ENCODE results near the gene INMT. TPM values are rescaled to one million over a fixed set of nuclear protein-coding genes. Genes with fewer than 3 reads are reported as not detected.

Gene INMT
- total and polyA plus RNA-seq, 10 of the 15 experiments (the other 5 are each of a cell fraction or from before 2014, with no cell fraction given) = 0.03 to 0.20 (median 0.10) TPM; not detected in 7

GRCh38 chr7:30782690-30783089 lies 30.8 kb downstream of the INMT start:
- DNase-seq (ENCODE audit: low read depth, low spot score) = no peak
- Histone ChIP-seq H3K27ac (ENCODE audit: control insufficient read depth, insufficient read depth) (no peak overlapping the region), H3K36me3 (ENCODE audit: control insufficient read depth in 2 of 2, insufficient read depth in 2 of 2, low read length in 1 of 2) (no peaks in the 10 kb centered on the region; a peak in 1 of 4 replicates), H3K4me1 (ENCODE audit: control insufficient read depth, insufficient read depth, low read length) (no peaks in the 10 kb centered on the region), H3K79me2 (ENCODE audit: control insufficient read depth, insufficient read depth, low read length) (no peaks in the 10 kb centered on the region), H4K20me1 (ENCODE audit: control insufficient read depth, insufficient read depth) (no peaks in the 10 kb centered on the region), H3K9ac (ENCODE audit: control insufficient read depth, insufficient read depth, low read length) (no peak overlapping the region), H3K4me3 (no peak overlapping the region), H2AFZ (ENCODE audit: control insufficient read depth, low read depth, low read length) (no peak overlapping the region), H3K27me3 (replicated peaks in 1 of 2; ENCODE audit: control insufficient read depth in 2 of 2, insufficient read depth in 2 of 2, low read length in 1 of 2) (no peaks in the 10 kb centered on the region), H3K4me2 (ENCODE audit: control insufficient read depth, insufficient read depth) (no peak overlapping the region), H3K9me3 (replicated peaks; ENCODE audit: control insufficient read depth, insufficient read depth, low read length) (no peaks in the 10 kb centered on the region)
- no TSS peak for BruUV-seq (replicated peaks)
- POLR2A ChIA-PET = interaction anchor here (0.9 kb wide), 1 partner anchor 9 kb away, joined by 3 read pairs; no protein-coding TSS in a partner anchor
- CTCF ChIA-PET = interaction anchor here (2.3 kb wide), 1 partner anchor 17 kb away, joined by 7 read pairs; no protein-coding TSS in a partner anchor
- RAD21 ChIA-PET (ENCODE audit: unreplicated experiment) = interaction anchor here (0.6 kb wide), 1 partner anchor 68 kb away, joined by 3 read pairs; no protein-coding TSS in a partner anchor
- TF ChIP-seq PML (IDR thresholded peaks at IDR 0.05; ENCODE audit: low read length) (no peak), RFX5 (IDR thresholded peaks at IDR 0.05; ENCODE audit: low read depth, low read length) (no peak), ZNF687 (IDR thresholded peaks at IDR 0.05) (no peak), SIN3A (IDR thresholded peaks at IDR 0.05; ENCODE audit: low read depth, low read length) (no peak)
- no peak for FAIRE-seq
- SMC1A ChIA-PET (ENCODE audit: uncharacterized antibody, unreplicated experiment) = no interaction called here
- intact Hi-C loops (cut with micrococcal nuclease; ENCODE audit: unreplicated experiment) = no loop called here
- no peak for ATAC-seq
- in situ Hi-C loops (cut with MboI) = no loop called here
